CD14-positive monocyte (primary cell): ENCODE measurements around the gene SUSD1. TPM values are rescaled to one million over a fixed set of nuclear protein-coding genes. Genes with fewer than 3 reads are reported as not detected.
A peak's percentile ranks its signal among the peaks of the same experiment; 100 is the strongest.

Source experiments
- DNase-seq, 3 donors: peaks; one replicate each; pipeline ENCODE4 v3.0.0-alpha.2; 2011 to 2022
- H2AFZ ChIP-seq: 2 replicates; pipeline ENCODE4 v1.6.0; 2012; ENCODE audit warnings: mild to moderate bottlenecking, low read depth, low read length, inconsistent platforms; ENCODE audit not compliant: insufficient read depth, poor library complexity, severe bottlenecking
- H3K27ac ChIP-seq, 2 donors: 1 replicate in 1 of 2; 2 replicates in 1 of 2; pipeline ENCODE4 v1.5.1; 2012 to 2013; ENCODE audit warnings: low read length in 2 of 2, control low read depth in 1 of 2, inconsistent platforms in 1 of 2, low read depth in 1 of 2, mild to moderate bottlenecking in 1 of 2
- H3K27me3 ChIP-seq, 2 donors: one replicate each; pipeline versions ENCODE4 v1.6.0 to v1.6.1; 2011 to 2013; ENCODE audit warnings: low read length in 2 of 2; ENCODE audit not compliant: control insufficient read depth in 2 of 2, insufficient read depth in 2 of 2
- H3K36me3 ChIP-seq, 2 donors: replicated peaks in 1 of 2; 1 replicate in 1 of 2; 2 replicates in 1 of 2; pipeline versions ENCODE4 v1.5.1 to v1.6.1; 2012 to 2013; ENCODE audit warnings: low read length in 2 of 2, control low read depth in 1 of 2, inconsistent platforms in 1 of 2, mild to moderate bottlenecking in 1 of 2; ENCODE audit not compliant: insufficient read depth in 2 of 2, control insufficient read depth in 1 of 2
- H3K4me1 ChIP-seq, 2 donors: 1 replicate in 1 of 2; 2 replicates in 1 of 2; pipeline versions ENCODE4 v1.5.1 to v1.6.1; 2012 to 2013; ENCODE audit warnings: low read length in 2 of 2, control low read depth in 1 of 2, inconsistent platforms in 1 of 2, mild to moderate bottlenecking in 1 of 2, moderate library complexity in 1 of 2; ENCODE audit not compliant: insufficient read depth in 2 of 2, control insufficient read depth in 1 of 2
- H3K4me2 ChIP-seq: replicated peaks from 2 replicates; pipeline ENCODE3; 2012; ENCODE audit warnings: low read length, moderate library complexity, mild to moderate bottlenecking; ENCODE audit not compliant: poor library complexity, severe bottlenecking; ENCODE audit errors: extremely low read depth
- H3K4me3 ChIP-seq, 3 experiments: fragments of 200-600 bp in 1 of 3; sonication (generic) in 1 of 3; replicated peaks in 1 of 3; 1 replicate in 2 of 3; 2 replicates in 1 of 3; pipeline ENCODE4 v1.5.1; 2011 to 2013; ENCODE audit warnings: low read length in 3 of 3, mild to moderate bottlenecking in 3 of 3, control low read depth in 2 of 3, low read depth in 2 of 3, inconsistent platforms in 1 of 3, moderate library complexity in 1 of 3
- H3K79me2 ChIP-seq: 2 replicates; pipeline ENCODE4 v1.6.0; 2012; ENCODE audit warnings: mild to moderate bottlenecking, control low read depth, inconsistent platforms, low read length, moderate library complexity; ENCODE audit not compliant: insufficient read depth
- H3K9ac ChIP-seq: 2 replicates; pipeline ENCODE4 v1.6.0; 2017; ENCODE audit warnings: low read length, mild to moderate bottlenecking; ENCODE audit not compliant: insufficient read depth, poor library complexity, severe bottlenecking
- H3K9me3 ChIP-seq, 2 donors: replicated peaks in 1 of 2; 1 replicate in 1 of 2; 2 replicates in 1 of 2; pipeline versions ENCODE4 v1.5.1 to v1.6.1; 2012 to 2013; ENCODE audit warnings: low read length in 2 of 2, control low read depth in 1 of 2; ENCODE audit not compliant: control insufficient read depth in 1 of 2, insufficient read depth in 1 of 2
- H4K20me1 ChIP-seq: 2 replicates; pipeline ENCODE4 v1.6.0; 2012; ENCODE audit warnings: mild to moderate bottlenecking, low read length, control low read depth, moderate library complexity; ENCODE audit not compliant: insufficient read depth
- H3K27ac Mint-ChIP-seq, 7 donors: one replicate each; pipeline ENCODE4 v1.8.0; 2020; ENCODE audit warnings: mild to moderate bottlenecking in 7 of 7, mixed read lengths in 7 of 7, moderate library complexity in 6 of 7, inconsistent platforms in 2 of 7
- H3K27me3 Mint-ChIP-seq, 3 donors: one replicate each; pipeline ENCODE4 v1.8.0; 2021 to 2022; ENCODE audit warnings: low read depth in 3 of 3, mild to moderate bottlenecking in 3 of 3, mixed read lengths in 3 of 3, moderate library complexity in 3 of 3, inconsistent platforms in 1 of 3
- H3K36me3 Mint-ChIP-seq, 2 donors: one replicate each; pipeline ENCODE4 v1.8.0; 2020; ENCODE audit warnings: mixed read lengths in 2 of 2, inconsistent platforms in 1 of 2, mild to moderate bottlenecking in 1 of 2
- H3K4me1 Mint-ChIP-seq: one replicate; pipeline ENCODE4 v1.8.0; 2020; ENCODE audit warnings: mild to moderate bottlenecking, mixed read lengths
- H3K4me3 Mint-ChIP-seq, 2 donors: one replicate each; pipeline ENCODE4 v1.8.0; 2020; ENCODE audit warnings: mild to moderate bottlenecking in 2 of 2, mixed read lengths in 2 of 2, moderate library complexity in 1 of 2
- H3K9me3 Mint-ChIP-seq, 7 donors: one replicate each; pipeline ENCODE4 v1.8.0; 2020 to 2022; ENCODE audit warnings: mixed read lengths in 7 of 7, mild to moderate bottlenecking in 6 of 7, moderate library complexity in 6 of 7, inconsistent platforms in 2 of 7
- CTCF ChIP-seq: fragments of 200-600 bp; IDR thresholded peaks from one replicate; pipeline ENCODE4 v1.8.0; 2022; ENCODE audit warnings: antibody characterized with exemption, mild to moderate bottlenecking
- WGBS: methylation state at CpG from one replicate; pipeline ENCODE4 v1.1.5; 2013; ENCODE audit warnings: missing lambda C conversion rate; ENCODE audit not compliant: insufficient coverage; 5-methylcytosine and 5-hydroxymethylcytosine counted together
- intact Hi-C, 2 donors: fragments of 100-400 bp; cut with micrococcal nuclease; formaldehyde crosslinking; loops; one replicate each; pipeline versions ENCODE4 v1.15.0 to v1.15.1; 2023
- polyA plus RNA-seq, 3 donors: library from polyadenylated mRNA; depleted of rRNA in 1 of 3; unstranded in 2 of 3; stranded (reverse) in 1 of 3; fragments of 300-500 nt in 2 of 3; fragments of >200 nt in 1 of 3; fragmentation: Illumina TruSeq in 2 of 3; gene quantifications; 1 replicate in 2 of 3; 2 replicates in 1 of 3; pipeline ENCODE4 v1.2.3, GENCODE V29; 2012 to 2021

SUSD1 gene
- polyA plus RNA-seq, 3 donors: 29.1 to 42.3 (median 30.9) TPM

- H3K36me3 ChIP-seq: peaks cover 80 to 97% of the 10 kb centered on the region in 2 donors
Observed at GRCh38 chr9:112084907-112085306, 90.2 kb downstream of the SUSD1 start.

GRCh38 chr9:112084334-112084733 is 90.8 kb downstream of the SUSD1 start:
- H3K9me3 ChIP-seq: no peaks in the 10 kb centered on the region
- H3K4me3 ChIP-seq: no peak overlapping the region
- peaks cover 0 to 5% (median 0%) of the 10 kb centered on the region in 7 donors for H3K9me3 Mint-ChIP-seq
- H3K79me2 ChIP-seq: no peaks in the 10 kb centered on the region
- H3K4me1 Mint-ChIP-seq: no peaks in the 10 kb centered on the region
- no peak for DNase-seq
- peaks cover 74 to 92% of the 10 kb centered on the region in 2 donors for H3K36me3 Mint-ChIP-seq
- intact Hi-C loops: no loop called here
- H3K27ac Mint-ChIP-seq: peak overlapping the region in 4 of 7 donors; percentile 38 to 56 (median 50)
- peaks cover 84 to 98% of the 10 kb centered on the region in 2 donors for H3K36me3 ChIP-seq
- H3K4me1 ChIP-seq: no peaks in the 10 kb centered on the region
- H4K20me1 ChIP-seq: no peaks in the 10 kb centered on the region
- H2AFZ ChIP-seq: no peak overlapping the region
- H3K27me3 Mint-ChIP-seq: peaks cover 0 to 1% (median 0%) of the 10 kb centered on the region in 3 donors
- WGBS: no CpG with 5 or more reads among the region's 3 CpGs
- no peak for TF ChIP-seq CTCF
- no peak overlapping the region for H3K4me3 Mint-ChIP-seq
- H3K4me2 ChIP-seq: no peak overlapping the region
- H3K9ac ChIP-seq: no peak overlapping the region
- no peak overlapping the region for H3K27ac ChIP-seq
- H3K27me3 ChIP-seq: no peaks in the 10 kb centered on the region

More at GRCh38 chr9:112084907-112085306, 90.2 kb downstream of the SUSD1 start:
- WGBS: no CpG with 5 or more reads among the region's 2 CpGs
- H3K27ac ChIP-seq: no peak overlapping the region
- H3K9me3 ChIP-seq: no peaks in the 10 kb centered on the region
- no peaks in the 10 kb centered on the region for H3K79me2 ChIP-seq
- H4K20me1 ChIP-seq: no peaks in the 10 kb centered on the region
- Mint-ChIP-seq H3K36me3 (peaks cover 70 to 92% of the 10 kb centered on the region in 2 donors), H3K27me3 (peaks cover 0 to 1% (median 0%) of the 10 kb centered on the region in 3 donors), H3K4me1 (no peaks in the 10 kb centered on the region), H3K27ac (no peak overlapping the region), H3K9me3 (peaks cover 0 to 5% (median 0%) of the 10 kb centered on the region in 7 donors), H3K4me3 (no peak overlapping the region)
- no peak for DNase-seq
- intact Hi-C loops: no loop called here
- no peak overlapping the region for H3K4me2 ChIP-seq
- TF ChIP-seq CTCF: no peak
- no peaks in the 10 kb centered on the region for H3K27me3 ChIP-seq
- no peak overlapping the region for H3K9ac ChIP-seq
- H3K4me1 ChIP-seq: no peaks in the 10 kb centered on the region
- H2AFZ ChIP-seq: no peak overlapping the region
- no peak overlapping the region for H3K4me3 ChIP-seq
